ENCODE data around the gene HNRNPC. TPM values are rescaled to one million over a fixed set of nuclear protein-coding genes. Genes with fewer than 3 reads are reported as not detected.
A peak's percentile ranks its signal among the peaks of the same experiment; 100 is the strongest.
"Not testable (repeated sequence)": the region's sequence is repeated elsewhere in the genome, so short reads cannot be mapped to it uniquely, and the experiment has no call there.

HNRNPC gene
- total RNA-seq, 2 donors from 2014 or later = 363 to 653 TPM

- no peaks in the 10 kb centered on the region for H3K27me3 ChIP-seq
- no peak for DNase-seq
- H3K4me1 ChIP-seq = peaks cover 4% of the 10 kb centered on the region
- peak overlapping the region in 1 of 2 donors; percentile 1 for H3K9ac ChIP-seq (ENCODE audit: low read depth in 2 of 2, low read length in 2 of 2)
- intact Hi-C loops (cut with DNase I) = no loop called here
- TF ChIP-seq CTCF (IDR thresholded peaks at IDR 0.05) = no peak
- H3K36me3 ChIP-seq = no peaks in the 10 kb centered on the region
- H3K9me3 ChIP-seq = no peaks in the 10 kb centered on the region
- peak overlapping the region; percentile 14 for H3K4me3 ChIP-seq
- no peak overlapping the region for H3K27ac ChIP-seq
Measured at GRCh38 chr14:21300892-21301291, 31.6 kb upstream of the HNRNPC start.

GRCh38 chr14:21299562-21300130 is 30.4 kb upstream of the HNRNPC start:
- no peaks in the 10 kb centered on the region for H3K9me3 ChIP-seq
- no peaks in the 10 kb centered on the region for H3K36me3 ChIP-seq
- intact Hi-C loops (cut with DNase I) = no loop called here
- H3K27me3 ChIP-seq = no peaks in the 10 kb centered on the region
- H3K27ac ChIP-seq = no peak overlapping the region
- DNase-seq = no peak
- H3K4me3 ChIP-seq = no peak overlapping the region
- H3K9ac ChIP-seq (ENCODE audit: low read depth in 2 of 2, low read length in 2 of 2) = no peak overlapping the region
- no peak for TF ChIP-seq CTCF (IDR thresholded peaks at IDR 0.05)
- peaks cover 4% of the 10 kb centered on the region for H3K4me1 ChIP-seq

- TF ChIP-seq CTCF (IDR thresholded peaks at IDR 0.05) = no peak
- Histone ChIP-seq H3K9ac (ENCODE audit: low read depth in 2 of 2, low read length in 2 of 2) (no peak overlapping the region), H3K27ac (no peak overlapping the region), H3K36me3 (no peaks in the 10 kb centered on the region), H3K9me3 (no peaks in the 10 kb centered on the region), H3K4me1 (peaks cover 4% of the 10 kb centered on the region), H3K27me3 (no peaks in the 10 kb centered on the region), H3K4me3 (no peak overlapping the region)
- intact Hi-C loops (cut with DNase I) = no loop called here
- DNase-seq = no peak
Measured at GRCh38 chr14:21298358-21298757, 29.1 kb upstream of the HNRNPC start.

GRCh38 chr14:21294026-21294425 is 24.8 kb upstream of the HNRNPC start:
- H3K4me3 ChIP-seq; H3K4me1 ChIP-seq; H3K9ac ChIP-seq (ENCODE audit: low read depth in 2 of 2, low read length in 2 of 2); H3K27ac ChIP-seq; intact Hi-C loops (cut with DNase I); DNase-seq; H3K36me3 ChIP-seq; H3K27me3 ChIP-seq; H3K9me3 ChIP-seq: not testable (repeated sequence)

GRCh38 chr14:21287168-21287567 is 17.9 kb upstream of the HNRNPC start:
- H3K27ac ChIP-seq = no peak overlapping the region
- DNase-seq = no peak
- H3K4me3 ChIP-seq = no peak overlapping the region
- no peaks in the 10 kb centered on the region for H3K27me3 ChIP-seq
- no peak for TF ChIP-seq CTCF (IDR thresholded peaks at IDR 0.05)
- no peaks in the 10 kb centered on the region for H3K9me3 ChIP-seq
- H3K4me1 ChIP-seq = no peaks in the 10 kb centered on the region
- no peaks in the 10 kb centered on the region for H3K36me3 ChIP-seq
- intact Hi-C loops (cut with DNase I) = no loop called here
- no peak overlapping the region for H3K9ac ChIP-seq (ENCODE audit: low read depth in 2 of 2, low read length in 2 of 2)

- H3K4me3 ChIP-seq; intact Hi-C loops (cut with DNase I); H3K36me3 ChIP-seq; H3K4me1 ChIP-seq; H3K9ac ChIP-seq (ENCODE audit: low read depth in 2 of 2, low read length in 2 of 2); H3K9me3 ChIP-seq; DNase-seq; H3K27ac ChIP-seq; H3K27me3 ChIP-seq: not testable (repeated sequence)
Measured at GRCh38 chr14:21286516-21286915, 17.3 kb upstream of the HNRNPC start.

GRCh38 chr14:21281917-21282316 is 12.7 kb upstream of the HNRNPC start:
- DNase-seq; H3K27ac ChIP-seq; intact Hi-C loops (cut with DNase I): not testable (repeated sequence)

More at GRCh38 chr14:21281917-21282316, 12.7 kb upstream of the HNRNPC start:
- H3K4me3 ChIP-seq; H3K36me3 ChIP-seq; H3K9ac ChIP-seq (ENCODE audit: low read depth in 2 of 2, low read length in 2 of 2); H3K27me3 ChIP-seq; H3K9me3 ChIP-seq; H3K4me1 ChIP-seq: not testable (repeated sequence)

All from colonic mucosa (tissue), 4 donors.